Measurements from ENCODE around the gene NPC1L1. TPM values are rescaled to one million over a fixed set of nuclear protein-coding genes. Genes with fewer than 3 reads are reported as not detected.
A peak's percentile ranks its signal among the peaks of the same experiment; 100 is the strongest.

Gene NPC1L1
- total and polyA plus RNA-seq, 2 of the 13 experiments (the other 11 are each of a cell fraction or from before 2014, with no cell fraction given) = 4.8 to 14.5 TPM

DNA sequence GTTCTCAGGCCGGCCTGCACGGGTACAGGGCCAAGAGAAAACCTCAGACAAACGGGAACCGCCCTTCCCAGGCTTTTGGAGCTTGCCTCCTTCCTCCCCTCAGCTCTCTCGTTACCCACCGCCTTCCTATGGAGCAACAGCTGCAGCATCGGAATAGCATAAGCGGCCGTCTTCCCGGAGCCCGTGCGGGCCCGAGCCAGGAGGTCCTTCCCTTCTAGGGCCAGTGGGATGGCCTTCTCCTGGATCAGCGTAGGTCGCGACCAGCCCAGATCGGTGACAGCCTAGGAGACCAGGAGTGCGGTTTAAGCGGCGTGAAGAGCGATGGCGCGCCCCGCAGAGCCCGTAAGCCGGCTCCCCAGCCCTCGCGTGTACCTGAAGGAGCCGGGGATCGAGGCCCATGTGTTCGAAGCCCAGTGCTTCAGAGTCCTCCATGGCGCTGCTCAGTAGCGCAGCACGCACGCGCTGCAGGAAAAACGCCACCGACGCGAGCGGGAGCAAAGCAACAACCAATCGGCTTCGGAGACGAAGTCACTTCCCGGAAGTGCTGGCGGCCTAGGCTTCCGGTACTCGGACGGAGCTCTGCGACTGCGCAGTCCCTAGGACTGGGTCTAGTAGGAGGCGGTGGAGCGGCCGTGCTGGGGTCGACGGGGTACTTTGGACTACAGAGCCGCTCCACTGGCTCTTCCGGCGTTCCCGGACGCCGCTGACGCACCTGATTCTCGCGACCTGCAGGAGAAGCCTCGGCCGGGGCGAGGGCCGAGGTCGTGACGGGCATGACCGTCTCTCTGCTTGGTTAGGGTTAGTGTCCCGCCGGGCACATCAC, 32.5 kb upstream of the NPC1L1 start, which contains the start of gene DDX56 (continued):
- TF ChIP-seq ZNF142 (CRISPR knock-in tag; IDR thresholded peaks at IDR 0.05) (peak; percentile 88), ZFAT (CRISPR knock-in tag; conservative IDR thresholded peaks at IDR 0.05) (peak; percentile 82; the same call in 1 of the 2 replicates), MYC (CRISPR knock-in tag; IDR thresholded peaks at IDR 0.05; ENCODE audit: borderline replicate concordance) (peak; percentile 98), ZNF687 (CRISPR knock-in tag; IDR thresholded peaks at IDR 0.05) (peak; percentile 100), SNAI1 (CRISPR knock-in tag; IDR thresholded peaks at IDR 0.05; ENCODE audit: borderline replicate concordance) (no peak), TEAD3 (CRISPR knock-in tag; optimal IDR thresholded peaks at IDR 0.05; ENCODE audit: borderline replicate concordance) (peak; percentile 74), PRDM15 (CRISPR knock-in tag; IDR thresholded peaks at IDR 0.05) (peak; percentile 64), U2AF2 (IDR thresholded peaks at IDR 0.05; ENCODE audit: low read depth, low read length) (no peak), HMGXB4 (CRISPR knock-in tag; IDR thresholded peaks at IDR 0.05; ENCODE audit: borderline replicate concordance in 1 of 2, low read depth in 1 of 2) (peak; percentile 67 to 75; a peak in 3 of 4 replicates), EP300 (IDR thresholded peaks at IDR 0.05; ENCODE audit: low read depth in 2 of 2, low read length in 2 of 2) (no peak), EP300 (CRISPR knock-in tag; IDR thresholded peaks at IDR 0.05; ENCODE audit: borderline replicate concordance) (peak; percentile 33; the same call in 1 of the 2 replicates)

All from HepG2 (cell line).